Breast epithelium (tissue), 3 donors: ENCODE measurements around the gene ATP6V0E2.

Source experiments
- CTCF ChIP-seq, 3 donors: fragments of 450-650 bp; IDR thresholded peaks; one replicate each; pipeline ENCODE4 v1.5.1; 2016 to 2017; ENCODE audit warnings: antibody characterized with exemption in 3 of 3, mild to moderate bottlenecking in 3 of 3, moderate library complexity in 3 of 3
- POLR2A ChIP-seq: fragments of 450-650 bp; IDR thresholded peaks from one replicate; pipeline ENCODE4 v1.6.1; 2016; ENCODE audit warnings: antibody characterized with exemption, mild to moderate bottlenecking, moderate library complexity

- TF ChIP-seq CTCF (IDR thresholded peaks at IDR 0.05) (peak in 2 of 3 donors; percentile 21 to 33), POLR2A (no peak)
Measured at GRCh38 chr7:149872419-149873073, 1.2 kb upstream of the ATP6V0E2 start.
